Activated CD8-positive, alpha-beta memory T cell treated with anti-CD3 and anti-CD28 coated beads for 36 hours (primary cell): Measurements from ENCODE around the gene TARDBP. TPM values are rescaled to one million over a fixed set of nuclear protein-coding genes. Genes with fewer than 3 reads are reported as not detected.
"Not testable (repeated sequence)": the region's sequence is repeated elsewhere in the genome, so short reads cannot be mapped to it uniquely, and the experiment has no call there.

Experiments used
- CTCF ChIA-PET: fragments of 350-600 bp; sonication (Branson Sonifier 250); formaldehyde crosslinking; loops from one replicate; lab custom pipeline; 2021; ENCODE audit warnings: antibody characterized with exemption; lab: Charles Lee
- POLR2A ChIA-PET: fragments of 350-600 bp; sonication (Branson Sonifier 250); formaldehyde crosslinking; loops from one replicate; lab custom pipeline; 2021; ENCODE audit warnings: antibody characterized with exemption; lab: Charles Lee
- total RNA-seq, 2 experiments: library from RNA; stranded (reverse); gene quantifications; one replicate each; pipeline ENCODE4 v1.2.3, GENCODE V29; 2021

Gene TARDBP
- total RNA-seq, 2 experiments from 2014 or later: 203 to 212 TPM

- ChIA-PET POLR2A (no interaction called here), CTCF (no interaction called here)
Observed at GRCh38 chr1:11065796-11066195, 53.3 kb downstream of the TARDBP start.

GRCh38 chr1:11067716-11068599 lies 55.5 kb downstream of the TARDBP start:
- ChIA-PET CTCF (interaction anchor here (0.6 kb wide), 1 partner anchor 118 kb away, joined by 7 read pairs; no protein-coding TSS in a partner anchor), POLR2A (interaction anchor here (0.5 kb wide), 1 partner anchor 17 kb away, joined by 6 read pairs; no protein-coding TSS in a partner anchor)

- POLR2A ChIA-PET: interaction anchor here (0.5 kb wide), 1 partner anchor 18 kb away, joined by 6 read pairs; no protein-coding TSS in a partner anchor
Observed at GRCh38 chr1:11068600-11069473, 56.4 kb downstream of the TARDBP start.

DNA sequence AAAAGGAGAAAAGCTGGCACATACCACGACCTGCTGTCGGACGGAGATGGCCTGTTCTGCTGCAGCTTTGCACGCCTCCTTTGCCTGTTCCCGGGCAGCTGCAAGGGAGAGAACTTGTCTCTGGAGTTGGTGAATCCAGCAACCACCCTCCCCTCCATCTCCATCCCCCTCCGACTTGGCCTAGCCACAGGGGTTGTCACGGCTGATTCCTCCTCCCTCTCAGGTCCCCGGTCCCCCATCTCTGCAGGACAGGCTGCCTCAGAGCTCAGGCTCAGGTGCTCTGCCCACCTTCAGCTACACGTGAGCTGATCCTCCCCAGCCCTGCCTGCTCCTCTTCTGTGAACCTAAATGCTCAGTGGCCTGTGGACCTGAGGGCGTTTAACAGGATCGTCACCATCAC lies 58.4 kb downstream of the TARDBP start:
- CTCF ChIA-PET: interaction anchor here (1.6 to 1.9 kb wide), 2 partner anchors 27 to 33 kb away, joined by 4 to 8 read pairs; no protein-coding TSS in a partner anchor
- POLR2A ChIA-PET: no interaction called here

More at GRCh38 chr1:11068600-11069473, 56.4 kb downstream of the TARDBP start:
- CTCF ChIA-PET: interaction anchor here (1.6 kb wide), 1 partner anchor 29 kb away, joined by 4 read pairs; no protein-coding TSS in a partner anchor

DNA sequence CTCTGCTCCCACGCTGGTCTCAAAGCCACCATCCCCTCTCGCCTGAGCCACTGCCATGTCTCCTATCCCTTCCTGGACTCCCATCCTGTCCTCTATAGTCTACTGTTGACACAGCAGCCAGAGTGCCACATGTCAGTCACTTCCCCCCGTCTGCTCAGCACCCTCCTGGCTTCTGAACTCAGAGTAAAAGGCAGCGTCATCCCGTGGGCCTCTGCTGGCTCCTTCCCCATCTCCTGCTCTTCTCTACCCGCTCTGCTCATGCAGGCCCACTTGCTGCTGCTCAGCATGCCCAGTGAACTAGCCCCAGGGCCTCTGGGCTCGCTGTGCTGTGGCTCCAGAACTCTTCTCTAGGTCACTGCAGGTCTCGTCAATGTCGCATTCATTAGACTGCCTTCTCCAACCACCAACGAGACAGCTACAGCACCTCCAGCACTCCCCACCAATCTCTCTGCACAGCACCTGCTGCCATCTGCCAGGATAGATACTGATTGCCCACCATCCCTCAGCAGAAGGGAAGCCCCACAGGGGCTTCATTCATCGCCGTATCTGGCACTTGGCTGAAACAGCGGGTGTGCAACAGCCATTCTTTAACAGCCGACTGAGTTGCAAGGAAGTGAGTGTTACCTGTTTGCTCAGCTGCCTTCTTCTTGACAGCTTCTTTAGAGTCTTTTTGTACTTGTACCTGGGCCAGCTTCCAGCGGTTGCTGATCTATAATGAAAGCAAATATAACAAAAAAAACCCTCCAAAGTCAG lies 59.2 kb downstream of the TARDBP start:
- CTCF ChIA-PET: interaction anchor here (1.9 kb wide), 1 partner anchor 34 kb away, joined by 8 read pairs; no protein-coding TSS in a partner anchor
- POLR2A ChIA-PET: no interaction called here

- CTCF ChIA-PET: interaction anchor here (2.1 kb wide), 1 partner anchor 35 kb away, joined by 9 read pairs; no protein-coding TSS in a partner anchor
- POLR2A ChIA-PET: interaction anchor here (0.8 kb wide), 1 partner anchor 11 kb away, joined by 10 read pairs; no protein-coding TSS in a partner anchor
Observed at GRCh38 chr1:11072216-11072917, 59.9 kb downstream of the TARDBP start.

- CTCF ChIA-PET: interaction anchor here (0.8 to 2.1 kb wide), 2 partner anchors 25 to 36 kb away, joined by 3 to 9 read pairs; no protein-coding TSS in a partner anchor
- POLR2A ChIA-PET: not testable (repeated sequence)
Observed at GRCh38 chr1:11073398-11073797, 60.9 kb downstream of the TARDBP start.

Other genes starting within 250 kb of the TARDBP start
- 1 to 10 TPM; 2.4 to 3.7 TPM for gene CASZ1, start 216.0 kb upstream of the TARDBP start, total RNA-seq
- under 1 TPM in 1 of 2 experiments, not detected in 1; 0.15 TPM for gene MASP2, start 34.6 kb downstream of the TARDBP start, total RNA-seq
- 100 to 1,000 TPM; 347 to 360 TPM for gene SRM, start 47.4 kb downstream of the TARDBP start, total RNA-seq
- 10 to 100 TPM; 88.7 to 94.5 TPM for gene EXOSC10, start 87.2 kb downstream of the TARDBP start, total RNA-seq
- gene ANGPTL7, start 176.7 kb downstream of the TARDBP start, total RNA-seq: not detected
- gene MTOR, start 249.9 kb downstream of the TARDBP start, total RNA-seq: 10 to 100 TPM; 49.3 to 52.2 TPM